ENCODE measurements around the gene KRTAP10-1. TPM values are rescaled to one million over a fixed set of nuclear protein-coding genes. Genes with fewer than 3 reads are reported as not detected.

KRTAP10-1 gene
- total RNA-seq, 1 experiment from 2014 or later = not detected

GRCh38 chr21:44516828-44517174, 23.2 kb downstream of the KRTAP10-1 start:
- ChIA-PET POLR2A (no interaction called here), CTCF (interaction anchor here (0.9 to 1.3 kb wide), 2 partner anchors 226 to 277 kb away, joined by 4 to 5 read pairs; no protein-coding TSS in a partner anchor)
- intact Hi-C loops (cut with micrococcal nuclease; ENCODE audit: unreplicated experiment) = loop anchor here (10.0 kb wide), 1 partner anchor 278 kb away; no protein-coding TSS in a partner anchor
- H3K36me3 ChIP-seq (ENCODE audit: control insufficient read depth, insufficient read depth, low read length) = no peaks in the 10 kb centered on the region
- BruUV-seq (replicated peaks) = no TSS peak
- no peak for DNase-seq
- peak overlapping the region; percentile 20 for H3K4me3 ChIP-seq (ENCODE audit: low read depth, low read length)
- H3K4me3 Mint-ChIP-seq (ENCODE audit: unreplicated experiment) = peak overlapping the region; percentile 77
- H3K27me3 Mint-ChIP-seq (ENCODE audit: insufficient read depth, unreplicated experiment) = no peaks in the 10 kb centered on the region
- H3K4me1 Mint-ChIP-seq (ENCODE audit: low read depth, unreplicated experiment) = peaks cover 17% of the 10 kb centered on the region
- no peak overlapping the region for H3K27ac Mint-ChIP-seq (ENCODE audit: unreplicated experiment)
- no peaks in the 10 kb centered on the region for H3K36me3 Mint-ChIP-seq (ENCODE audit: insufficient read depth, unreplicated experiment)
- H3K4me1 ChIP-seq = peaks cover 7% of the 10 kb centered on the region; the same call in 1 of the 2 replicates
- H3K9me3 Mint-ChIP-seq (ENCODE audit: unreplicated experiment) = peaks cover 13% of the 10 kb centered on the region
- H3K27me3 ChIP-seq (replicated peaks; ENCODE audit: control insufficient read depth, insufficient read depth, low read length) = no peaks in the 10 kb centered on the region
- H3K9me3 ChIP-seq = no peaks in the 10 kb centered on the region
- no peak for TF ChIP-seq CTCF (IDR thresholded peaks at IDR 0.05; ENCODE audit: insufficient read depth in 1 of 2, low read depth in 1 of 2, low read length in 1 of 2, severe bottlenecking in 1 of 2, unreplicated experiment in 1 of 2)

GRCh38 chr21:44516342-44516741, 23.7 kb downstream of the KRTAP10-1 start:
- H3K36me3 Mint-ChIP-seq (ENCODE audit: insufficient read depth, unreplicated experiment) = no peaks in the 10 kb centered on the region
- no peaks in the 10 kb centered on the region for H3K27me3 Mint-ChIP-seq (ENCODE audit: insufficient read depth, unreplicated experiment)
- H3K9me3 ChIP-seq = no peaks in the 10 kb centered on the region
- peaks cover 17% of the 10 kb centered on the region for H3K4me1 Mint-ChIP-seq (ENCODE audit: low read depth, unreplicated experiment)
- no peak overlapping the region for H3K27ac Mint-ChIP-seq (ENCODE audit: unreplicated experiment)
- H3K9me3 Mint-ChIP-seq (ENCODE audit: unreplicated experiment) = peaks cover 13% of the 10 kb centered on the region
- no peak for TF ChIP-seq CTCF (IDR thresholded peaks at IDR 0.05; ENCODE audit: insufficient read depth in 1 of 2, low read depth in 1 of 2, low read length in 1 of 2, severe bottlenecking in 1 of 2, unreplicated experiment in 1 of 2)
- intact Hi-C loops (cut with micrococcal nuclease; ENCODE audit: unreplicated experiment) = loop anchor here (10.0 kb wide), 1 partner anchor 278 kb away; no protein-coding TSS in a partner anchor
- BruUV-seq (replicated peaks) = no TSS peak
- H3K4me1 ChIP-seq = peaks cover 7% of the 10 kb centered on the region; the same call in 1 of the 2 replicates
- no peaks in the 10 kb centered on the region for H3K36me3 ChIP-seq (ENCODE audit: control insufficient read depth, insufficient read depth, low read length)
- DNase-seq = no peak
- no peak overlapping the region for H3K4me3 ChIP-seq (ENCODE audit: low read depth, low read length)
- no peaks in the 10 kb centered on the region for H3K27me3 ChIP-seq (replicated peaks; ENCODE audit: control insufficient read depth, insufficient read depth, low read length)
- H3K4me3 Mint-ChIP-seq (ENCODE audit: unreplicated experiment) = no peak overlapping the region
- ChIA-PET POLR2A (no interaction called here), CTCF (no interaction called here)

- Histone ChIP-seq H3K4me3 (ENCODE audit: low read depth, low read length) (no peak overlapping the region), H3K9me3 (no peaks in the 10 kb centered on the region), H3K27me3 (replicated peaks; ENCODE audit: control insufficient read depth, insufficient read depth, low read length) (no peaks in the 10 kb centered on the region), H3K36me3 (ENCODE audit: control insufficient read depth, insufficient read depth, low read length) (no peaks in the 10 kb centered on the region), H3K4me1 (peaks cover 3% of the 10 kb centered on the region; the same call in 1 of the 2 replicates)
- Mint-ChIP-seq H3K4me1 (ENCODE audit: low read depth, unreplicated experiment) (peaks cover 14% of the 10 kb centered on the region), H3K27me3 (ENCODE audit: insufficient read depth, unreplicated experiment) (no peaks in the 10 kb centered on the region), H3K27ac (ENCODE audit: unreplicated experiment) (no peak overlapping the region), H3K4me3 (ENCODE audit: unreplicated experiment) (no peak overlapping the region), H3K36me3 (ENCODE audit: insufficient read depth, unreplicated experiment) (no peaks in the 10 kb centered on the region), H3K9me3 (ENCODE audit: unreplicated experiment) (peaks cover 13% of the 10 kb centered on the region)
- POLR2A ChIA-PET = no interaction called here
- TF ChIP-seq CTCF (IDR thresholded peaks at IDR 0.05; ENCODE audit: insufficient read depth in 1 of 2, low read depth in 1 of 2, low read length in 1 of 2, severe bottlenecking in 1 of 2, unreplicated experiment in 1 of 2) = no peak
- no peak for DNase-seq
- CTCF ChIA-PET = no interaction called here
- intact Hi-C loops (cut with micrococcal nuclease; ENCODE audit: unreplicated experiment) = loop anchor here (10.0 kb wide), 1 partner anchor 279 kb away; no protein-coding TSS in a partner anchor
- no TSS peak for BruUV-seq (replicated peaks)
These were observed 24.4 kb downstream of the KRTAP10-1 start for GRCh38 chr21:44515359-44516165.
